Fibroblast of skin of left biceps (primary cell): ENCODE measurements around the gene PPP2R5D.
"Not testable (repeated sequence)": the region's sequence is repeated elsewhere in the genome, so short reads cannot be mapped to it uniquely, and the experiment has no call there.

Experiments
- DNase-seq, 2 experiments: peaks; one replicate each; pipeline ENCODE4 v3.0.0-alpha.2; 2013; ENCODE audit warnings: low read depth in 2 of 2

The PPP2R5D gene

GRCh38 chr6:43029120-43029519 lies 44.8 kb downstream of the PPP2R5D start:
- DNase-seq, result no peak

- DNase-seq, result no peak
These were observed 48.0 kb downstream of the PPP2R5D start for GRCh38 chr6:43032326-43032725.

- DNase-seq, result no peak
These were observed 49.3 kb downstream of the PPP2R5D start for GRCh38 chr6:43033496-43034189.

GRCh38 chr6:43034190-43034525 lies 49.8 kb downstream of the PPP2R5D start:
- no peak for DNase-seq

GRCh38 chr6:43035495-43036194 lies 51.3 kb downstream of the PPP2R5D start:
- no peak for DNase-seq

GRCh38 chr6:43036712-43037111 lies 52.3 kb downstream of the PPP2R5D start:
- no peak for DNase-seq

- no peak for DNase-seq
These were observed 52.8 kb downstream of the PPP2R5D start for GRCh38 chr6:43037197-43037596.

GRCh38 chr6:43037706-43038105 lies 53.3 kb downstream of the PPP2R5D start:
- DNase-seq, result no peak

- DNase-seq, result no peak
These were observed 54.4 kb downstream of the PPP2R5D start for GRCh38 chr6:43038727-43039126.

GRCh38 chr6:43040542-43041257 lies 56.3 kb downstream of the PPP2R5D start:
- no peak for DNase-seq

- not testable (repeated sequence) for DNase-seq
These were observed 57.1 kb downstream of the PPP2R5D start for GRCh38 chr6:43041475-43041874.

GRCh38 chr6:43043310-43043709 lies 58.9 kb downstream of the PPP2R5D start:
- no peak for DNase-seq

- no peak for DNase-seq
These were observed 61.1 kb downstream of the PPP2R5D start for GRCh38 chr6:43045371-43045930.

- DNase-seq, result no peak
These were observed 63.6 kb downstream of the PPP2R5D start for GRCh38 chr6:43047998-43048397.

GRCh38 chr6:43050981-43051380 lies 66.6 kb downstream of the PPP2R5D start:
- DNase-seq, result no peak

GRCh38 chr6:43052225-43052841 lies 68.0 kb downstream of the PPP2R5D start:
- no peak for DNase-seq

GRCh38 chr6:43052842-43053544 lies 68.6 kb downstream of the PPP2R5D start:
- DNase-seq, result no peak

GRCh38 chr6:43053545-43054205 lies 69.3 kb downstream of the PPP2R5D start, which contains the start of gene CUL7:
CUL7 (minus strand) TSS chr6:43053851; CDS start chr6:43052788, 1,063 bp downstream.
- DNase-seq, result peak; percentile 87

GRCh38 chr6:43054206-43054943 lies 70.0 kb downstream of the PPP2R5D start:
- no peak for DNase-seq

GRCh38 chr6:43055966-43056365 lies 71.6 kb downstream of the PPP2R5D start:
- no peak for DNase-seq
